CD4-positive, alpha-beta T cell treated with Interleukin-12 subunit alpha and Interleukin-12 subunit beta, for 1 hour (primary cell): Measurements from ENCODE around the gene MTREX.
A peak's percentile ranks its signal among the peaks of the same experiment; 100 is the strongest.

ENCODE experiments used
- DNase-seq: peaks from one replicate; pipeline ENCODE4 v3.0.0-alpha.2; 2020

MTREX gene

GRCh38 chr5:55385846-55386245 is 78.1 kb downstream of the MTREX start:
- no peak for DNase-seq

- DNase-seq = no peak
Measured at GRCh38 chr5:55386356-55386755, 78.6 kb downstream of the MTREX start.

GRCh38 chr5:55387865-55388264 is 80.1 kb downstream of the MTREX start:
- no peak for DNase-seq

GRCh38 chr5:55391707-55392106 is 83.9 kb downstream of the MTREX start:
- no peak for DNase-seq

DNA sequence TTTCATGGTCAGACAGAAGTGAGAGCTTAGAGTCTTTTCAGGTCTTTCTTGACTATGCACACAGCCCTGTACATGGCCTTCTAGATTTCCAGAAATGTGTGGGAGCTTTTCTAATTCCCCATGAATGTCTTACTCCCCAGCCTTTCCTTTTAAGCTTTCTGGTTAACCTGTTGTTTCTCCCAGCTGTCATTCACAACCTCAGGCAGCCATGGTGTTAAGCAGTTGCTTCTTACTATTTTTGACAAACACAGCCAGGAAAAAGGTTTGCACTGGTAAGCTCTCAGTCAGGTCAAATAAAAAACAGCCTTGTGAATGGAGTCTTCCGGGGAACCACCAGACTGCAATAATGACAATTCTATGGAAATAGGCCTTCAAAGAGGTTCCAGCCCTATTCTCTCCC is 84.9 kb downstream of the MTREX start:
- no peak for DNase-seq

DNA sequence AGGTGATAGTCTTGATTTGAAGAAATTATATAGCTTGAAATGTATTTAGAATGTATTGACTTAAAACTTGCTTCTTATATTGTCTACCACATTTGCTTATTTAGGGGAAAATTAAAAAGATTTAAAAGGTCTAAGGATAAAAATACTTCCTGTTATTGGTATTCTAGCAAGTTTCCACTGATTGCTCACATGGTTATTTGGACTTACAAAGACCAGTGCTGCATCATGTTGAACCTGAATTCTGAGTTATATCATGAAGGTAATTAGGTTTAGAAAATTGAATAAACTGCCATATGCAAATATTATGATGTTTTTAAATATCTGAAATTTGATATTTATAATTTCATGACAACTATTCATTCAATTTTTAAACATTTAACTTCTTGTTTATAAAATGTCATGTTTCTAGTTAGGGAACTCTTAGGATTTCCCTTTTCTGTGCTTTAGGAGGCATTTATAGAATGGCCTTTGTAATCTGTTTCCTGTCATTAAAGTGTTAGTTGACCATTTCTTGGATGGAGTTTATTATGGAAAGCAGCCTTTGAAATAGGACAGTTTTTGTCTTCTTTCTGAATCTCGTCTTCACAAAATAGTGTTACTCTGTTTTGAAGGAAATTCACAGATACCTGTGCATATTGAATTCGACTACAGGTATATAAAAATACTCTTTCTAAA is 85.8 kb downstream of the MTREX start:
- no peak for DNase-seq

DNA sequence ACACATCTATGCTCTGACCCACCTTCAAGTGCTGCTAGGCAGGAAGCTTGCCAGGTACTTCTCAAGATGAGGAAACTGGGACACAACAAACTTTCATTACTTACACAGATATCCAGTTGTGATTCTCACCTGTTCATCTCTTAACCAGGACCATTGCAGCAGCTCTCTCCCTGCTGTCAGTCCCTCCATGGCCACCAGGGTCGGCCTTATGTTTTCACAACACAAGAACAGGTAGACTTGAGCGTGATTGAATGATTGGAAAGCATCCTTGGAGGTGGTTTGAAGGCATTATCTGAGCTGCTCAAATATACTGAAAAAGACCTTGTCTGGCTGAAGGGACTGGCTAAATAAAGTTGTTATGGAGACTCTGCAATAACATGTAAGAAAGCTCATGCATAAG is 94.4 kb downstream of the MTREX start:
- no peak for DNase-seq

DNA sequence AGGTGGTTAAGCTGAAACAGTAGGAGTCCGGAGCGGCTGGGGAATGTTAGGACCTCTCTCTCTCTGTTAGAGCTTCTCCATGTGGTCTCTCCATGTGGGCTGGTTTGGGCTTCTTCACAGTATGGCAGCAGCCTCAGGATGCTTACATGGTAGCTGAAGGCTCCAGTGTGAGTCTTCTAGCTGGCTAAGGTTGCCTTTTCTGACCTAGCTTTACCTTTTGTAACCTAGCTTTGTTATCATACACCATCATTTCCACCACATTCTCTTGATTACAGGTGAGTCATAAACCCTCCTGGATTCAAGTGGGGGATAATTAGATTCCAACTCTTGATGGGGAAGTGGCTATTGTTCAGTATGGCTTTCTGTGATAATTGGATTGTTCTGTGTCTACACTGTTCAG is 98.5 kb downstream of the MTREX start:
- DNase-seq = no peak

- peak; percentile 23 for DNase-seq
Measured at GRCh38 chr5:55407059-55407684, 99.4 kb downstream of the MTREX start.

DNA sequence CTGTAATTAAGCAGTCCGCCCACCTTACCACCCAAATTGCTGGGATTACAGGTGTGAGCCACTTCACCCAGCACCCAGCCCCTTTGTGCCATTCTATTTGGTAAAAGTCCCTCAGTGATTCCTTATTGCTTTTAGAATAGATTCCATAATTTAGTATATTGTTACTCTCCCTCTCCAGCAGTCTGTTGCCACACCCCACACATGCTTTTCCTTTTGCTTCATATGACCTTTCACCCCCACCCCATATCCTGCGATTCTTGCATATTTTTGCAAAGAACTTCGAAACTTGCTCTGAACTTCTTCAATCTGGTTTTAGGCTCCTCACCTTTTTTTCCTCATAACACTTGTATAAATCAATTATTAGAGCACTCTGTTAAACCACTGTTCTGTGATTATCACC is 100.2 kb downstream of the MTREX start:
- DNase-seq = no peak

DNA sequence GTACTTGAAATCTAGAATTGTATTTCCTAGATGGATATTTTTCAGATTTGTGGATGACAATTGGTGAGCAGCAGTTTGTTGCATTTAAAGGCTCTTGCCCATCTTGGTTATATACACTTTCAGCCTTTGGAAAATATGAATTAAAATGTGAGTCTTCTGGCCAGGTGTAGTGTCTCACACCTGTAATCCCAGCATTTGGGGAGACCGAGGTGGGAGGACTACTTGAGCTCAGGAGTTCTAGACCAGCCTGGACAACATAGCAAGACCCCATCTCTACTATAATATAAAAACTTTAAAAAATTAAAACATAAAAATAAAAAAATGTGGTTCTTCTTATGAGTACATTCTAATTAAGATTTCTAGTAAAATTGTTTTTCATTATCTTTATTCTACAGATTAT is 102.0 kb downstream of the MTREX start:
- DNase-seq = no peak

DNA sequence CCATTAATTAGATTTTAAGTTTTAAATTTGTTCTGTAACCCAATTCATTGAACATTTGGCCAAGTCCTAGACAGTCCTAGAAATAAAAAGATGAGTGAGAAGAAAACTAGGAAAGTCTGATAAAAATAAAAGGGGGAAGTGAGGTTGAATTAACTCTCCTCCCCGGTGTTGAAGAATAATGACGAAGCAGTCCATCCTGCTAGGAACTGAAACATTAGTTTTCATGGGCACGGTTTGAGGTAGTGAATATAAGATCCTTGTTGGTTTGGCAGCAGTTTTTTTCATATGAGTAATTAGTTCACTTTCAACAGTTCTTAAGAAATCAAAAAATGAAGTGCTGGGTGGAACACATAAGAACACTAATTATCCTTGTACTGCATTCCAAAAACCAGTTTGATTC is 103.1 kb downstream of the MTREX start:
- no peak for DNase-seq

GRCh38 chr5:55411876-55412275 is 104.1 kb downstream of the MTREX start:
- no peak for DNase-seq

DNA sequence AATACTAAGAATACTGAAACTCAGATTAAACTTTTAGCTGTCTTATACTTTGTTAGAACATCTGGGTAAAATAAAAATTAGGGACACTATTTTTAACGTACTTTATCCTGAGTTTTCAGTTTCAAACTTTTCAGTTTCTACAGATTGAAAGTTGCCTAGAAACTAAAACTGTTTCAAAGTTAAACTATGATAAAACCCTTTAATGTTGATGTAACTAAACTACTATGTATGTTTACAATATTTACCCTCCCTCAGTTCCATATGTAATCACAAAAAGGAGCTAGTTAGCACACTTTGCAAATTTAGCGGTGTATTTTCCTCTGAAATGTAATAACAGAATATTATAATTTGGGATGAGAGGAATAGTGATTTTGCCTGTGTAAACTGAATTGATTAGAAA is 105.9 kb downstream of the MTREX start:
- no peak for DNase-seq

- DNase-seq = no peak
Measured at GRCh38 chr5:55415071-55415470, 107.3 kb downstream of the MTREX start.

GRCh38 chr5:55416306-55416705 is 108.5 kb downstream of the MTREX start:
- DNase-seq = no peak

GRCh38 chr5:55418994-55419968 is 111.5 kb downstream of the MTREX start:
- DNase-seq = no peak

GRCh38 chr5:55421074-55421529 is 113.3 kb downstream of the MTREX start:
- DNase-seq = no peak

- no peak for DNase-seq
Measured at GRCh38 chr5:55426455-55426854, 118.7 kb downstream of the MTREX start.

DNA sequence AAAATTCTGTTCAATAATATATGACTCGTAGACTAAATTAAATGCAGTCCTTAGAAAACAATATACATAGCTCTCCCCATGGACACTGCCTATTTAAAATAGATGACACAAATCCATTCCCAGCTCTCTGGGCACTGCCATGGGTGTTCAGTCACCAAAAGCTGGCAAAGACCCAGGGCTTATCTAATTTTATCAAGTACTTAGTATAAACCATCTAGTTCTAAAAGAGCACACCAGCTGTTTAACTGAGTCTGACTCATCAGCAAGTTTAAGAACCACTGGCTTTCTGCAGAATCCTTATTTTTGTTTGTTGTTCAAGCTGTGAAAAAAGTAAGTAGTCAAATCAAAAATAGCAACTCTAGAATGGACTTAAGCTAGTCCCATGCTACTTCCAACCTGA is 119.4 kb downstream of the MTREX start:
- DNase-seq = no peak

DNA sequence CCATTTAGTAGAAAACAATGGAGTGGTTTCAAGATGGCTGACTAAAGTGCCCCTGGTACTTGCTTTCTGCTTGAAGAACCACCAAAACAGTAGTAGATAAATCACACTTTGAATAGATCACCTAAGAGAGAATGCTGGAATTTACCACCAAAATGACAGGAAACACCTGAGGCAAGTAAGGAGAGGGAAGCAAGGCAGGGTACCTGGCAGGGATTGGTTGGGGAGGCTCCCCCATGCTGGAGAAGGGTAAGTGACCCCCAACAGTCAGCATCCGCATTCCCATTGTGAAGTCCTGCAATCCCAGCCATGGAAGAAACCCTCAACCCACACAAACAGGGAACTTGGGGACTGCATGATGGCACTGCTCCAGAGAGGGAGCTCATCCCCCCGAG is 121.4 kb downstream of the MTREX start:
- no peak for DNase-seq

- DNase-seq = no peak
Measured at GRCh38 chr5:55429613-55430253, 121.9 kb downstream of the MTREX start.

DNA sequence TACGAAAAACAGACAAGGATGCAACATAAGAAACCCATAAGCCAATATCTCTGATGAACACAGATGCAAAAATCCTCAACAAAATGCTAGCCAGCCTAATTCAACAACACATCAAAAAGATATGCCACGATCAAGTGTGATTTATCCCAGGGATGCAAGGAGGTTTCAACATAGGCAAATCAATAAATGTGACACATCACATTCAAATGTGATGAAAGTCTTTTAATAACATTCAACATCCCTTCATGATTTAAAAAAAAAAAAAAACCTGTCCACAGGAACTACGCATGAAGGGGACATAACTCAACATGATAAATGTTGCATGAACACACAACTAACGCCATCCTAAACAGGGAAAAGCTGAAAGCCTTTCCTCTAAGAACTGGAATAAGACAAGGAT is 124.8 kb downstream of the MTREX start:
- no peak for DNase-seq
